Neural cell (in vitro differentiated cells): ENCODE data around the gene DGKB.

Experiments
- EZH2 ChIP-seq: fragments of 200-600, 300-800 bp; shearing (Covaris generic), sonication (generic); IDR thresholded peaks from 2 replicates; pipeline ENCODE4 v1.6.1; 2014; ENCODE audit warnings: antibody characterized with exemption, low read length, borderline replicate concordance, mild to moderate bottlenecking; ENCODE audit not compliant: insufficient read depth, poor library complexity, severe bottlenecking
- POLR2AphosphoS5 ChIP-seq: IDR thresholded peaks from 2 replicates; pipeline ENCODE4 v1.6.1; 2012

GRCh38 chr7:14859267-14859666 lies 43.3 kb downstream of the DGKB start:
- no peak for TF ChIP-seq POLR2AphosphoS5
- TF ChIP-seq EZH2: no peak
